K562 (cell line): Measurements from ENCODE around the gene ING2. TPM values are rescaled to one million over a fixed set of nuclear protein-coding genes. Genes with fewer than 3 reads are reported as not detected.

ENCODE experiments used
- ARID2 ChIP-seq: fragments of 450-650 bp; IDR thresholded peaks from 2 replicates; pipeline ENCODE4 v1.6.1; 2017; ENCODE audit warnings: antibody characterized with exemption, mild to moderate bottlenecking
- DEAF1 ChIP-seq: fragments of 450-650 bp; formaldehyde crosslinking; IDR thresholded peaks from 2 replicates; pipeline ENCODE4 v1.4.0; 2020; ENCODE audit warnings: mild to moderate bottlenecking, moderate library complexity
- ELF4 ChIP-seq: fragments of 450-650 bp; formaldehyde crosslinking; IDR thresholded peaks from 2 replicates; pipeline ENCODE4 v1.4.0; 2022; ENCODE audit warnings: missing genetic modification characterization
- ELK1 ChIP-seq: sonication (generic); formaldehyde crosslinking; IDR thresholded peaks from 2 replicates; pipeline ENCODE4 v1.8.1; 2022; ENCODE audit warnings: missing genetic modification reagents
- ETV6 ChIP-seq, 3 experiments: fragments of 150-350 bp in 1 of 3; sonication (generic) in 1 of 3; formaldehyde crosslinking in 1 of 3; IDR thresholded peaks; 2 replicates each; pipeline versions ENCODE4 v1.6.1 to v1.8.0; 2014 to 2022; ENCODE audit warnings: borderline replicate concordance in 2 of 3, low read depth in 2 of 3, antibody characterized with exemption in 1 of 3, low read length in 1 of 3, mild to moderate bottlenecking in 1 of 3, missing genetic modification reagents in 1 of 3
- FIP1L1 ChIP-seq: fragments of 200-400 bp; formaldehyde crosslinking; IDR thresholded peaks from 2 replicates; pipeline ENCODE4 v1.6.1; 2018; ENCODE audit warnings: mild to moderate bottlenecking, low read depth, low read length; ENCODE audit not compliant: poor library complexity, severe bottlenecking
- FOXJ3 ChIP-seq: sonication (generic); formaldehyde crosslinking; IDR thresholded peaks from 2 replicates; pipeline ENCODE4 v1.4.0; 2020; ENCODE audit warnings: mild to moderate bottlenecking, missing genetic modification reagents
- LARP7 ChIP-seq: fragments of 450-650 bp; IDR thresholded peaks from 2 replicates; pipeline ENCODE4 v1.6.1; 2016
- LCOR ChIP-seq: sonication (generic); formaldehyde crosslinking; IDR thresholded peaks from 2 replicates; pipeline ENCODE4 v1.8.0; 2022; ENCODE audit warnings: mild to moderate bottlenecking, missing genetic modification reagents
- MLX ChIP-seq, 2 experiments: fragments of 450-650 bp in 1 of 2; sonication (generic) in 1 of 2; formaldehyde crosslinking; conservative IDR thresholded peaks; 2 replicates each; pipeline versions ENCODE4 v1.4.0 to v1.8.1; 2020 to 2022; ENCODE audit warnings: mild to moderate bottlenecking in 1 of 2, missing genetic modification reagents in 1 of 2
- SOX6 ChIP-seq: fragments of 450-650 bp; IDR thresholded peaks from 2 replicates; pipeline ENCODE4 v1.6.1; 2014; ENCODE audit warnings: mild to moderate bottlenecking
- TRIM28 ChIP-seq: fragments of 450-650 bp; IDR thresholded peaks from 2 replicates; pipeline ENCODE4 v1.6.1; 2017
- ZNF239 ChIP-seq: fragments of 250-450 bp; sonication (Bioruptor Pico); IDR thresholded peaks from 2 replicates; pipeline ENCODE4 v1.4.0; 2020; ENCODE audit warnings: mild to moderate bottlenecking
- ZNF318 ChIP-seq, 2 experiments: fragments of 450-650 bp; IDR thresholded peaks; 2 replicates each; pipeline ENCODE4 v1.6.1; 2016; ENCODE audit warnings: mild to moderate bottlenecking in 2 of 2, borderline replicate concordance in 1 of 2, low read depth in 1 of 2, moderate library complexity in 1 of 2
- ZNF76 ChIP-seq: fragments of 250-450 bp; sonication (Bioruptor Pico); IDR thresholded peaks from 2 replicates; pipeline ENCODE4 v1.4.0; 2020; ENCODE audit warnings: mild to moderate bottlenecking, moderate library complexity, borderline replicate concordance
- polyA plus RNA-seq, 8 experiments: library from polyadenylated mRNA; depleted of rRNA in 4 of 8; stranded (reverse) in 5 of 8; unstranded in 3 of 8; fragments of >200 nt; fragmentation: Nextera tagmentation in 2 of 8; fragmentation: Illumina TruSeq in 1 of 8; extraction: Ambion mirVana in 2 of 8; extraction: Trizol in 1 of 8; gene quantifications; 2 replicates each; pipeline versions ENCODE4 v1.2.1 to v1.2.3, GENCODE V29; 2011 to 2014; ENCODE audit warnings: inconsistent platforms in 1 of 8, missing spikeins in 1 of 8
- total RNA-seq, 7 experiments: library from RNA; depleted of rRNA in 6 of 7; stranded (reverse); fragments of >200 nt in 6 of 7; fragmentation: Illumina TruSeq in 2 of 7; extraction: Trizol in 2 of 7; gene quantifications; 2 replicates each; pipeline versions ENCODE4 v1.2.1 to v1.2.3, GENCODE V29; 2011 to 2021; ENCODE audit warnings: low replicate concordance in 1 of 7

Gene ING2
- total and polyA plus RNA-seq, 9 of the 15 experiments (the other 6 are each of a cell fraction or from before 2014, with no cell fraction given): 2.9 to 21.4 (median 12.4) TPM

- TF ChIP-seq MLX (CRISPR knock-in tag; conservative IDR thresholded peaks at IDR 0.05) (no peak), LCOR (0 out of 2 replicates have a peak, but pooled peaks have one; percentile 1), ELK1 (CRISPR knock-in tag) (no peak), FOXJ3 (CRISPR knock-in tag) (no peak), ARID2 (no peak), FIP1L1 (no peak), ZNF318 (IDR thresholded peaks at IDR 0.05; ENCODE audit: borderline replicate concordance in 1 of 2, low read depth in 1 of 2) (no peak), ELF4 (no peak), ETV6 (IDR thresholded peaks at IDR 0.05; ENCODE audit: borderline replicate concordance in 1 of 2, low read depth in 2 of 2, low read length in 1 of 2) (peak; percentile 49 to 83; a peak in 2 of 4 replicates), ETV6 (CRISPR knock-in tag; IDR thresholded peaks at IDR 0.05; ENCODE audit: borderline replicate concordance) (no peak), TRIM28 (no peak), LARP7 (no peak), SOX6 (no peak), ZNF76 (CRISPR knock-in tag) (no peak), ZNF239 (CRISPR knock-in tag) (no peak), DEAF1 (CRISPR knock-in tag) (no peak)
These were observed 942 bp downstream of the ING2 start (continued) for GRCh38 chr4:183505611-183506388.
